Neural progenitor cell (in vitro differentiated cells): ENCODE measurements around the gene SNN. TPM values are rescaled to one million over a fixed set of nuclear protein-coding genes. Genes with fewer than 3 reads are reported as not detected.

Experiments used
- DNase-seq: peaks from one replicate; pipeline ENCODE4 v3.0.0-alpha.2; 2016; ENCODE audit warnings: low spot score
- H2AFZ ChIP-seq: fragments of 200-600 bp; sonication (generic); replicated peaks from 2 replicates; pipeline ENCODE4 v1.6.1; 2016; ENCODE audit warnings: antibody characterized with exemption
- H3F3A ChIP-seq: fragments of 200-600 bp; sonication (generic); 2 replicates; pipeline ENCODE4 v1.6.1; 2016; ENCODE audit warnings: antibody characterized with exemption, low read depth
- H3K27ac ChIP-seq: fragments of 200-600 bp; sonication (generic); 2 replicates; pipeline ENCODE4 v1.5.1; 2016; ENCODE audit warnings: mild to moderate bottlenecking
- H3K27me3 ChIP-seq: fragments of 200-600 bp; sonication (generic); 2 replicates; pipeline ENCODE4 v1.6.1; 2016; ENCODE audit warnings: mild to moderate bottlenecking, moderate library complexity
- H3K36me3 ChIP-seq: fragments of 200-600 bp; sonication (generic); 2 replicates; pipeline ENCODE4 v1.5.1; 2016
- H3K4me1 ChIP-seq: fragments of 200-600 bp; sonication (generic); 2 replicates; pipeline ENCODE4 v1.6.1; 2016; ENCODE audit warnings: mixed run types
- H3K4me2 ChIP-seq: fragments of 200-600 bp; sonication (generic); 2 replicates; pipeline ENCODE4 v1.6.1; 2016
- H3K4me3 ChIP-seq: fragments of 200-600 bp; sonication (generic); 2 replicates; pipeline ENCODE4 v1.5.1; 2016
- H3K79me2 ChIP-seq: fragments of 200-600 bp; sonication (generic); 2 replicates; pipeline ENCODE4 v1.6.1; 2016; ENCODE audit warnings: low read depth
- H3K9ac ChIP-seq: fragments of 200-600 bp; sonication (generic); 2 replicates; pipeline ENCODE4 v1.6.1; 2016
- H3K9me3 ChIP-seq: fragments of 200-600 bp; sonication (generic); 2 replicates; pipeline ENCODE4 v1.5.1; 2016; ENCODE audit warnings: low read depth
- H4K20me1 ChIP-seq: fragments of 200-600 bp; sonication (generic); 2 replicates; pipeline ENCODE4 v1.6.1; 2016; ENCODE audit warnings: low read depth
- H3K27ac Mint-ChIP-seq: 3 replicates; pipeline ENCODE4 v1.8.0; 2021; ENCODE audit warnings: mixed read lengths
- H3K27me3 Mint-ChIP-seq: 2 replicates; pipeline ENCODE4 v1.8.0; 2022; ENCODE audit warnings: low read depth, mild to moderate bottlenecking, inconsistent platforms, moderate library complexity, mixed read lengths; ENCODE audit not compliant: insufficient read depth
- H3K36me3 Mint-ChIP-seq: 3 replicates; pipeline ENCODE4 v1.8.0; 2021; ENCODE audit warnings: mixed read lengths
- H3K4me1 Mint-ChIP-seq: 3 replicates; pipeline ENCODE4 v1.8.0; 2021; ENCODE audit warnings: mixed read lengths
- H3K4me3 Mint-ChIP-seq: 3 replicates; pipeline ENCODE4 v1.8.0; 2021; ENCODE audit warnings: mild to moderate bottlenecking, moderate library complexity, mixed read lengths
- H3K9me3 Mint-ChIP-seq: 3 replicates; pipeline ENCODE4 v1.8.0; 2020; ENCODE audit warnings: mixed read lengths
- EZH2 ChIP-seq: fragments of 200-600 bp; sonication (generic); IDR thresholded peaks from 2 replicates; pipeline ENCODE4 v1.6.1; 2017; ENCODE audit warnings: antibody characterized with exemption, mild to moderate bottlenecking, moderate library complexity
- EZH2phosphoT487 ChIP-seq: fragments of 200-600 bp; sonication (generic); IDR thresholded peaks from 2 replicates; pipeline ENCODE4 v1.6.1; 2017; ENCODE audit warnings: antibody characterized with exemption
- total RNA-seq: library from RNA; depleted of rRNA; stranded (reverse); fragments of >200 nt; gene quantifications from 2 replicates; pipeline ENCODE4 v1.2.3, GENCODE V29; 2015; ENCODE audit warnings: low replicate concordance
- TF ChIP-seq, protein P1 (sequence below): fragments of 200-600 bp; sonication (generic); IDR thresholded peaks from 2 replicates; pipeline ENCODE4 v1.5.1; 2017; ENCODE audit warnings: antibody characterized with exemption, mild to moderate bottlenecking

SNN gene
- total RNA-seq, 1 donor from 2014 or later, result 48.7 TPM

DNA sequence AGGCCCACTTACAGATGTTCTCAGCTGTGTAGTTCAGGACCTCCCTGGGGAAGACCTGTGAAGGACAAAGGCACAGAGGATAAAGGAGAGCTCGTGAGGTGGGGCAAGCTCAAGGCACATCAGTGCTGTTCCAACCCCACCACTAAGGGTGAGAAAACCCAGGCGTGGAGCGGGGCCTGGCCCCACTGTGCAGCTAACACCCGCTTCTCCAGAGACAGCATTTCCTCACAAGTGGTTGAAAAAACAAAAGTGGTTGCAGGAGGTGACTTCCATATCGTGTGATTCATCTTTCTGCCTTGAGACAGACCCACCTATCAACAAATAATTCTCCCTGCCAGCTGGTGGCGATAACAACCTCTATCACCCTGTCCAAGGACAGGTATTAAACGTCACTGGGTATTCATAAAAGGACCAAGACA is 30.0 kb downstream of the SNN start:
- no peak overlapping the region for H3K4me3 Mint-ChIP-seq
- TF ChIP-seq EZH2phosphoT487 (no peak), EZH2 (no peak)
- TF ChIP-seq, protein P1, sequence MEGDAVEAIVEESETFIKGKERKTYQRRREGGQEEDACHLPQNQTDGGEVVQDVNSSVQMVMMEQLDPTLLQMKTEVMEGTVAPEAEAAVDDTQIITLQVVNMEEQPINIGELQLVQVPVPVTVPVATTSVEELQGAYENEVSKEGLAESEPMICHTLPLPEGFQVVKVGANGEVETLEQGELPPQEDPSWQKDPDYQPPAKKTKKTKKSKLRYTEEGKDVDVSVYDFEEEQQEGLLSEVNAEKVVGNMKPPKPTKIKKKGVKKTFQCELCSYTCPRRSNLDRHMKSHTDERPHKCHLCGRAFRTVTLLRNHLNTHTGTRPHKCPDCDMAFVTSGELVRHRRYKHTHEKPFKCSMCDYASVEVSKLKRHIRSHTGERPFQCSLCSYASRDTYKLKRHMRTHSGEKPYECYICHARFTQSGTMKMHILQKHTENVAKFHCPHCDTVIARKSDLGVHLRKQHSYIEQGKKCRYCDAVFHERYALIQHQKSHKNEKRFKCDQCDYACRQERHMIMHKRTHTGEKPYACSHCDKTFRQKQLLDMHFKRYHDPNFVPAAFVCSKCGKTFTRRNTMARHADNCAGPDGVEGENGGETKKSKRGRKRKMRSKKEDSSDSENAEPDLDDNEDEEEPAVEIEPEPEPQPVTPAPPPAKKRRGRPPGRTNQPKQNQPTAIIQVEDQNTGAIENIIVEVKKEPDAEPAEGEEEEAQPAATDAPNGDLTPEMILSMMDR, result no peak
- H3K27ac ChIP-seq, result no peak overlapping the region
- H3K36me3 Mint-ChIP-seq, result peaks cover 32% of the 10 kb centered on the region
- no peak overlapping the region for H3K27ac Mint-ChIP-seq
- H3K9me3 Mint-ChIP-seq, result no peaks in the 10 kb centered on the region
- no peaks in the 10 kb centered on the region for H3K4me1 ChIP-seq
- H3K36me3 ChIP-seq, result no peaks in the 10 kb centered on the region
- H2AFZ ChIP-seq, result no peak overlapping the region
- no peak for DNase-seq
- no peaks in the 10 kb centered on the region for H3K79me2 ChIP-seq
- no peak overlapping the region for H3K9ac ChIP-seq
- H3K4me1 Mint-ChIP-seq, result peaks cover 4% of the 10 kb centered on the region
- no peaks in the 10 kb centered on the region for H3F3A ChIP-seq
- H3K27me3 ChIP-seq, result no peaks in the 10 kb centered on the region
- H3K4me2 ChIP-seq, result no peak overlapping the region
- H3K27me3 Mint-ChIP-seq, result peaks cover 2% of the 10 kb centered on the region
- no peaks in the 10 kb centered on the region for H3K9me3 ChIP-seq
- H3K4me3 ChIP-seq, result no peak overlapping the region
- peaks cover 3% of the 10 kb centered on the region for H4K20me1 ChIP-seq

DNA sequence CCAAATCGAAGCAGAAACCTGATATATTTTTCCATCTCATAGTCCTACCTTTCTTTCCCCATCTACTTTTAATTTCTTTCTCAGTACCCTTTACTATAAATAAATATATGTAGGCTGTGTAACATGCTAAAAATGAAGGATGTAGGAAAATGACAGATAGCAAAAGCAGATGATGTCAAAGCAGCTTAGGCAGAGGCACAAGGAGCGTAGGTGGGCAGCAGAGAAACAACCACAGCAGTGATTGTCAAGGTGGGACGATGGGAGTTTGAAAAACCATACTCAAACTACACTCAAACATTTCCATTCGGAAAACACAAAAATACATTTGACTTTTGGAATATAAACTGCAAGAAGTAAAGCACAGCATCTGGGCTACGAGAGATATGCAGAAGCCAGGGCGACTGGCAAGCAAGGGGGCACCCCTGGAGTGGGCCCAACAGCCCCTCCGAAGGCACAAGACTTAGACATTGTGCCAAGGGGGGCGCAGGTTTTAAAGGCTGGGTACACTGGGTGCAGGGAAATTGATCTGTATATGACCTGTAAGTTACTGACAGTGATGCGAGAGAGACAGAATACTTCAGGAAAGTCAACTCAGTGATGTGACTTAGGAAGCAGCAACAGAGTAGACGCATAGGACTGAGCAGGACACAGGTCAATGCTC is 31.1 kb downstream of the SNN start:
- no peak for DNase-seq
- Mint-ChIP-seq H3K9me3 (no peaks in the 10 kb centered on the region), H3K36me3 (peaks cover 33% of the 10 kb centered on the region), H3K4me1 (peaks cover 4% of the 10 kb centered on the region), H3K4me3 (no peak overlapping the region), H3K27me3 (peaks cover 2% of the 10 kb centered on the region), H3K27ac (no peak overlapping the region)
- Histone ChIP-seq H3K27ac (no peak overlapping the region), H4K20me1 (peaks cover 3% of the 10 kb centered on the region), H3K4me3 (no peak overlapping the region), H2AFZ (no peak overlapping the region), H3F3A (no peaks in the 10 kb centered on the region), H3K9ac (no peak overlapping the region), H3K4me1 (no peaks in the 10 kb centered on the region), H3K36me3 (no peaks in the 10 kb centered on the region), H3K9me3 (no peaks in the 10 kb centered on the region), H3K4me2 (no peak overlapping the region), H3K79me2 (no peaks in the 10 kb centered on the region), H3K27me3 (no peaks in the 10 kb centered on the region)
- TF ChIP-seq EZH2 (no peak), EZH2phosphoT487 (no peak)
- TF ChIP-seq, protein P1, result no peak

DNA sequence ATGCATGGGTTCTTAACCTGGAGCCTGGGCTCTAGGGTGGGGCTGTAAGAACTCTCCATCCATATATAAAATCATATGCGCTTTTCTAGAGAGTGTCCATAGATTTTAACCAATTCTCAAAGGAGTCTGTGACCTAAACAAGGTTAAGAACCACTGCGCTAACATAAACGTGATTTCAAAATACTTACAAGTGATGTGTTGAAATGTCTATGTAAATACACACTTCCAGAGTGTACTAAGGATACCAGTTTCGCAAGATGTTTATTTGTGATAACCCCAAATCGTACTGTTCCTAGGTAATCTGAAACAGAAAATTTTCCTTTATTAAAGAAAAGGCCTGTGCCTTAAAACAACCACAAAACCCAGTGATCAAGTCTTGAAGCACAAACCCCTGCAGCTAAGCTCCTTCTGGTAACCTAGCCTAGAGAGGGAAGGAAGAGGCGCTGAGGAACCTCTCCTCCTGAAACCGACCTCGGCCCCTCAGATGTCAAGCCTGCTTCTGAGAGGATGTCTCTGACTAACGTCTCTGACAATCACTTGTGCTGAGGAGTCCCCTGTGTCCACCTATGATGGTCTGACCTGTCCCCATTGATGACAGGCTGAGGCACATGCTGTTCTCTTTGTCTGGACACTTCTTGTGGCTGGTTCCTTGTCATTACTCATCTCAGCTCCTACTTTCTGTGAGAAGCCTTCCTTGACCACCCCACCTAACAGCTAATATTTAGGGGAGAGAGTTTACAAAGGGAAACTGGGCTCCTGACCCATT is 32.2 kb downstream of the SNN start:
- no peaks in the 10 kb centered on the region for H3K79me2 ChIP-seq
- no peaks in the 10 kb centered on the region for H3K36me3 ChIP-seq
- H3K4me2 ChIP-seq, result no peak overlapping the region
- H3K9me3 Mint-ChIP-seq, result no peaks in the 10 kb centered on the region
- H3F3A ChIP-seq, result no peaks in the 10 kb centered on the region
- H3K36me3 Mint-ChIP-seq, result peaks cover 29% of the 10 kb centered on the region
- H3K27ac ChIP-seq, result no peak overlapping the region
- H3K4me1 ChIP-seq, result no peaks in the 10 kb centered on the region
- H3K27me3 ChIP-seq, result no peaks in the 10 kb centered on the region
- peaks cover 3% of the 10 kb centered on the region for H4K20me1 ChIP-seq
- no peak overlapping the region for H2AFZ ChIP-seq
- H3K4me1 Mint-ChIP-seq, result peaks cover 4% of the 10 kb centered on the region
- H3K9ac ChIP-seq, result peak overlapping the region; percentile 8
- peak overlapping the region; percentile 34 for H3K27ac Mint-ChIP-seq
- peaks cover 2% of the 10 kb centered on the region for H3K27me3 Mint-ChIP-seq
- no peak for DNase-seq
- H3K4me3 Mint-ChIP-seq, result no peak overlapping the region
- TF ChIP-seq EZH2 (no peak), EZH2phosphoT487 (no peak)
- TF ChIP-seq, protein P1, result no peak
- H3K4me3 ChIP-seq, result no peak overlapping the region
- H3K9me3 ChIP-seq, result no peaks in the 10 kb centered on the region
